Stomach (tissue), 8 donors: ENCODE data around the gene CLCNKA. TPM values are rescaled to one million over a fixed set of nuclear protein-coding genes. Genes with fewer than 3 reads are reported as not detected.

ENCODE experiments used
- polyA plus RNA-seq, 3 donors: library from polyadenylated mRNA; stranded (reverse); fragments of 200-250 nt; gene quantifications; one replicate each; pipeline ENCODE4 v1.2.3, GENCODE V29; 2013
- small RNA-seq, 4 donors: library from RNA; depleted of rRNA; stranded (forward); fragments of <200 nt; gene quantifications; one replicate each; pipeline ENCODE3, GENCODE V24; 2016
- total RNA-seq, 5 donors: library from RNA; depleted of rRNA; stranded (reverse); fragments of >200 nt; gene quantifications; one replicate each; pipeline versions ENCODE4 v1.1.0 to v1.2.3, GENCODE V29; 2014 to 2016
- donor health status: healthy with polysubstance abuse.
- donor health status: Bipolar disorder and iron deficiency.
- donor health status: healthy.

Gene CLCNKA
- total and polyA plus RNA-seq, 8 donors: 0.55 to 16.1 (median 4.5) TPM; not detected in 2

Small RNA genes lying within 50 kb of the gene (small RNA-seq; reads per million reads assigned to genes)
- gene AL355994.1 (0 reads per million in 4 donors), gene AL355994.5 (0 to 0.53 (median 0) reads per million in 4 donors)

Other genes with a start within 250 kb of the CLCNKA start
- 10 to 100 TPM in 1 of 5 donors, 1 to 10 TPM in 2, under 1 TPM in 1, not detected in 1; 0.58 to 11.0 (median 2.0) TPM for gene UQCRHL, start 214.4 kb upstream of the CLCNKA start, total RNA-seq
- gene UQCRHL, start 214.4 kb upstream of the CLCNKA start, polyA plus RNA-seq: 1 to 10 TPM; 2.4 to 3.4 (median 3.2) TPM
- 100 to 1,000 TPM in 1 of 5 donors, 10 to 100 TPM in 4; 16.8 to 114 (median 44.9) TPM for gene SPEN, start 174.3 kb upstream of the CLCNKA start, total RNA-seq
- gene SPEN, start 174.3 kb upstream of the CLCNKA start, polyA plus RNA-seq: 10 to 100 TPM in 1 of 3 donors, 1 to 10 TPM in 2; 5.6 to 14.7 (median 8.7) TPM
- gene ZBTB17, start 45.9 kb upstream of the CLCNKA start, total RNA-seq: 100 to 1,000 TPM in 1 of 5 donors, 10 to 100 TPM in 4; 13.0 to 136 (median 65.9) TPM
- 10 to 100 TPM; 40.7 to 46.3 (median 44.2) TPM for gene ZBTB17, start 45.9 kb upstream of the CLCNKA start, polyA plus RNA-seq
- not detected for gene SRARP, start 17.8 kb upstream of the CLCNKA start, total RNA-seq
- gene SRARP, start 17.8 kb upstream of the CLCNKA start, polyA plus RNA-seq: under 1 TPM in 1 of 3 donors, not detected in 2; 0.75 TPM
- gene HSPB7, start 4.0 kb upstream of the CLCNKA start, total RNA-seq: 10 to 100 TPM in 4 of 5 donors, 1 to 10 TPM in 1; 9.9 to 83.5 (median 32.1) TPM
- 10 to 100 TPM; 11.8 to 32.0 (median 14.2) TPM for gene HSPB7, start 4.0 kb upstream of the CLCNKA start, polyA plus RNA-seq
- under 1 TPM in 1 of 5 donors, not detected in 4; 0.92 TPM for gene CLCNKB, start 21.7 kb downstream of the CLCNKA start, total RNA-seq
- under 1 TPM; 0.19 to 0.60 (median 0.31) TPM for gene CLCNKB, start 21.7 kb downstream of the CLCNKA start, polyA plus RNA-seq
- not detected for gene FAM131C, start 51.6 kb downstream of the CLCNKA start, total RNA-seq
- under 1 TPM in 2 of 3 donors, not detected in 1; 0.35 to 0.37 TPM for gene FAM131C, start 51.6 kb downstream of the CLCNKA start, polyA plus RNA-seq
- 100 to 1,000 TPM in 1 of 5 donors, 10 to 100 TPM in 3, 1 to 10 TPM in 1; 6.7 to 200 (median 42.7) TPM for gene EPHA2, start 134.0 kb downstream of the CLCNKA start, total RNA-seq
- gene EPHA2, start 134.0 kb downstream of the CLCNKA start, polyA plus RNA-seq: 10 to 100 TPM in 2 of 3 donors, 1 to 10 TPM in 1; 4.6 to 30.4 (median 11.0) TPM
- 10 to 100 TPM in 2 of 5 donors, 1 to 10 TPM in 3; 3.5 to 17.4 (median 8.1) TPM for gene ARHGEF19, start 190.6 kb downstream of the CLCNKA start, total RNA-seq
- gene ARHGEF19, start 190.6 kb downstream of the CLCNKA start, polyA plus RNA-seq: 10 to 100 TPM in 1 of 3 donors, 1 to 10 TPM in 2; 9.5 to 20.1 (median 9.5) TPM
- 10 to 100 TPM in 1 of 5 donors, 1 to 10 TPM in 2, under 1 TPM in 1, not detected in 1; 0.45 to 18.8 (median 2.7) TPM for gene CPLANE2, start 215.1 kb downstream of the CLCNKA start, total RNA-seq
- gene CPLANE2, start 215.1 kb downstream of the CLCNKA start, polyA plus RNA-seq: 1 to 10 TPM; 1.8 to 3.4 (median 2.3) TPM